ENCODE results near the gene LDHAL6B. TPM values are rescaled to one million over a fixed set of nuclear protein-coding genes. Genes with fewer than 3 reads are reported as not detected.

LDHAL6B gene
- polyA plus RNA-seq, 1 donor (not counting 4 experiments of a cell fraction or from before 2014, with no cell fraction given): not detected

DNA sequence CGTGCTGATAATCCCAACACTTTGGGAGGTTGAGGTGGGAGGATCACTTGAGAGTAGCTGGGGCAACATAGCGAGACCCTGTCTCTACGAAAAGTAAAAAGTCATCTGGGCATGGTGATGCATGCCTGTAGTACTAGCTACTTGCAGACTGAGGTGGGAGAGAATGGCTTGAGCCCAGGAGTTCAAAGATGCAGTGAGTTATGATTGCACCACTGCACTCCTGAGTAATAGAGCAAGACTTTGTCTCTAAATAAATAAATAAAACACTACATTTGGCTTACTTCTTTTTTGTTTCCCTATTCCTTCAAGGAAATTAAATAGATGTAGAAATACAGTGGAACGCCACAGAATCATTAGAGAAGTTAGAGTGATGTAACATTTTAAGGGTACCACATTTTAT, 20.1 kb upstream of the LDHAL6B start:
- Histone ChIP-seq H2AFZ (ENCODE audit: control insufficient read depth, low read length) (no peak overlapping the region), H3K9me3 (ENCODE audit: control insufficient read depth, low read depth, low read length) (no peaks in the 10 kb centered on the region), H3K27ac (ENCODE audit: control insufficient read depth, insufficient read depth, low read length) (no peak overlapping the region), H4K20me1 (ENCODE audit: control insufficient read depth, extremely low read depth, insufficient read depth, low read length) (peaks cover under 1% of the 10 kb centered on the region), H3K27me3 (ENCODE audit: control insufficient read depth, extremely low read depth, insufficient read depth, low read length) (no peaks in the 10 kb centered on the region), H3K9me1 (ENCODE audit: control insufficient read depth, extremely low read depth, insufficient read depth, low read length) (peaks cover 3% of the 10 kb centered on the region), H3K36me3 (ENCODE audit: control insufficient read depth in 2 of 2, extremely low read depth in 1 of 2, insufficient read depth in 2 of 2, low read length in 2 of 2) (peaks cover 28 to 42% of the 10 kb centered on the region in 2 experiments), H3K4me2 (ENCODE audit: control insufficient read depth, extremely low read depth, insufficient read depth, low read depth, low read length) (no peak overlapping the region), H3K9ac (ENCODE audit: control insufficient read depth, extremely low read depth, insufficient read depth, low read length) (no peak overlapping the region), H3K4me3 (ENCODE audit: control insufficient read depth in 2 of 3, extremely low read depth in 1 of 3, insufficient read depth in 2 of 3, low read depth in 1 of 3, low read length in 3 of 3) (no peak overlapping the region), H3K4me1 (ENCODE audit: control insufficient read depth, extremely low read depth, insufficient read depth, low read length) (peaks cover 9% of the 10 kb centered on the region), H3K79me2 (ENCODE audit: control insufficient read depth, insufficient read depth, low read length) (peaks cover 2% of the 10 kb centered on the region)
- DNase-seq (ENCODE audit: low read depth, low spot score) (no peak), FAIRE-seq (no peak)
- TF ChIP-seq, protein P1, sequence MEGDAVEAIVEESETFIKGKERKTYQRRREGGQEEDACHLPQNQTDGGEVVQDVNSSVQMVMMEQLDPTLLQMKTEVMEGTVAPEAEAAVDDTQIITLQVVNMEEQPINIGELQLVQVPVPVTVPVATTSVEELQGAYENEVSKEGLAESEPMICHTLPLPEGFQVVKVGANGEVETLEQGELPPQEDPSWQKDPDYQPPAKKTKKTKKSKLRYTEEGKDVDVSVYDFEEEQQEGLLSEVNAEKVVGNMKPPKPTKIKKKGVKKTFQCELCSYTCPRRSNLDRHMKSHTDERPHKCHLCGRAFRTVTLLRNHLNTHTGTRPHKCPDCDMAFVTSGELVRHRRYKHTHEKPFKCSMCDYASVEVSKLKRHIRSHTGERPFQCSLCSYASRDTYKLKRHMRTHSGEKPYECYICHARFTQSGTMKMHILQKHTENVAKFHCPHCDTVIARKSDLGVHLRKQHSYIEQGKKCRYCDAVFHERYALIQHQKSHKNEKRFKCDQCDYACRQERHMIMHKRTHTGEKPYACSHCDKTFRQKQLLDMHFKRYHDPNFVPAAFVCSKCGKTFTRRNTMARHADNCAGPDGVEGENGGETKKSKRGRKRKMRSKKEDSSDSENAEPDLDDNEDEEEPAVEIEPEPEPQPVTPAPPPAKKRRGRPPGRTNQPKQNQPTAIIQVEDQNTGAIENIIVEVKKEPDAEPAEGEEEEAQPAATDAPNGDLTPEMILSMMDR (optimal IDR thresholded peaks at IDR 0.05 in 1 of 3, IDR thresholded peaks at IDR 0.05 in 1 of 3, conservative IDR thresholded peaks at IDR 0.05 in 1 of 3; ENCODE audit: extremely low read depth in 1 of 3, insufficient read depth in 2 of 3, low read length in 3 of 3): no peak
- no peak for TF ChIP-seq EZH2 (IDR thresholded peaks at IDR 0.05; ENCODE audit: low read length)
- dilution Hi-C loops (cut with MboI; ENCODE audit: extremely low pct_ligation_motif_present, low sequenced_read_pairs): no loop called here

DNA sequence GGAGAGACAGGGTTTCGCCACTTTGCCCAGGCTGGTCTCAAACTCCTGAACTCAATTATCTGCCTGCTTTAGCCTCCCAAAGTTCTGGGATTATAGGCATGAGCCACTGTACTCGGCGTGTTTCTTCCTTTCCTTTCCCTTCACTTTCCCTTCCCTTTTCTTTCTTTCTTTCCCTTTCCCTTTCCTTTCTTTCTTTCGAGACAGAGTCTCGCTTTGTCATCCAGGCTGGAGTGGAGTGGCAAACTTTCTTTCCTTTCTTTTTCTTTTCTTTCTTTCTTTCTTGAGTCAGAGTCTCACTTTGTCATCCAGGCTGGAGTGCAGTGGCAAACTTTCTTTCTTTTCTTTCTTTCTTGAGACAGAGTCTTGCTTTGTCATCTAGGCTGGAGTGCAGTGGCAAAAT, 17.4 kb upstream of the LDHAL6B start:
- H3K27me3 ChIP-seq (ENCODE audit: control insufficient read depth, extremely low read depth, insufficient read depth, low read length): no peaks in the 10 kb centered on the region
- H3K79me2 ChIP-seq (ENCODE audit: control insufficient read depth, insufficient read depth, low read length): peaks cover 2% of the 10 kb centered on the region
- peaks cover 27 to 39% of the 10 kb centered on the region in 2 experiments for H3K36me3 ChIP-seq (ENCODE audit: control insufficient read depth in 2 of 2, extremely low read depth in 1 of 2, insufficient read depth in 2 of 2, low read length in 2 of 2)
- no peak overlapping the region for H2AFZ ChIP-seq (ENCODE audit: control insufficient read depth, low read length)
- H3K4me1 ChIP-seq (ENCODE audit: control insufficient read depth, extremely low read depth, insufficient read depth, low read length): peaks cover 25% of the 10 kb centered on the region
- no peak overlapping the region for H3K27ac ChIP-seq (ENCODE audit: control insufficient read depth, insufficient read depth, low read length)
- peaks cover 3% of the 10 kb centered on the region for H3K9me1 ChIP-seq (ENCODE audit: control insufficient read depth, extremely low read depth, insufficient read depth, low read length)
- dilution Hi-C loops (cut with MboI; ENCODE audit: extremely low pct_ligation_motif_present, low sequenced_read_pairs): no loop called here
- FAIRE-seq (no peak), DNase-seq (ENCODE audit: low read depth, low spot score) (no peak)
- TF ChIP-seq EZH2 (IDR thresholded peaks at IDR 0.05; ENCODE audit: low read length): no peak
- TF ChIP-seq, protein P1 (optimal IDR thresholded peaks at IDR 0.05 in 1 of 3, IDR thresholded peaks at IDR 0.05 in 1 of 3, conservative IDR thresholded peaks at IDR 0.05 in 1 of 3; ENCODE audit: extremely low read depth in 1 of 3, insufficient read depth in 2 of 3, low read length in 3 of 3): no peak
- no peak overlapping the region for H3K4me2 ChIP-seq (ENCODE audit: control insufficient read depth, extremely low read depth, insufficient read depth, low read depth, low read length)
- no peaks in the 10 kb centered on the region for H3K9me3 ChIP-seq (ENCODE audit: control insufficient read depth, low read depth, low read length)
- no peak overlapping the region for H3K4me3 ChIP-seq (ENCODE audit: control insufficient read depth in 2 of 3, extremely low read depth in 1 of 3, insufficient read depth in 2 of 3, low read depth in 1 of 3, low read length in 3 of 3)
- peaks cover 3% of the 10 kb centered on the region for H4K20me1 ChIP-seq (ENCODE audit: control insufficient read depth, extremely low read depth, insufficient read depth, low read length)
- no peak overlapping the region for H3K9ac ChIP-seq (ENCODE audit: control insufficient read depth, extremely low read depth, insufficient read depth, low read length)

All from keratinocyte (primary cell).